Stimulated activated CD4-positive, alpha-beta T cell treated with anti-CD3 and anti-CD28 coated beads, TNF-alpha, amount 100 ng/mL, for 24 hours (primary cell): ENCODE data around the gene TRIM50.
"Not testable (repeated sequence)": the region's sequence is repeated elsewhere in the genome, so short reads cannot be mapped to it uniquely, and the experiment has no call there.

Source experiments
- DNase-seq, 3 experiments: peaks; one replicate each; pipeline ENCODE4 v3.0.0-alpha.2; 2020; ENCODE audit warnings: low read depth in 3 of 3

TRIM50 gene

GRCh38 chr7:73314271-73314670 is 13.6 kb downstream of the TRIM50 start:
- no peak for DNase-seq

DNA sequence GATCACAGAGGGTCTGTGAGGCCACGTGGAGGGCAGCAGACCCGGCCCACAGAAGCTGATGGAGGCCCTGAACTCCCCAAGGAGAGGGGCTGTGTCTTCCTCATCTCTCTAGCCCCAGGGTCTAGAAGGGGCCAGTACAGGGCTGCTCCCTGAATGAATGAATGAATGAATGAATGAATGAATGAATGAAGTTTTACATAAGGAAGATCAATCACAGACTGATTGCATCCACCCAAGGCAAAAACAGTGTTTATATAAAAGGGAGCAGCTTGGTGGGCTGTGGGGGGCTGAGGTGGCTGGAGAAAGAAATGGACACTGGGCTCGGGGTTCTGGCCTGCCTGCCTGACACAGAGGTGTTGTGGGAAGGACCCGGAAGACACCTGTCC is 14.4 kb downstream of the TRIM50 start:
- DNase-seq, result no peak

DNA sequence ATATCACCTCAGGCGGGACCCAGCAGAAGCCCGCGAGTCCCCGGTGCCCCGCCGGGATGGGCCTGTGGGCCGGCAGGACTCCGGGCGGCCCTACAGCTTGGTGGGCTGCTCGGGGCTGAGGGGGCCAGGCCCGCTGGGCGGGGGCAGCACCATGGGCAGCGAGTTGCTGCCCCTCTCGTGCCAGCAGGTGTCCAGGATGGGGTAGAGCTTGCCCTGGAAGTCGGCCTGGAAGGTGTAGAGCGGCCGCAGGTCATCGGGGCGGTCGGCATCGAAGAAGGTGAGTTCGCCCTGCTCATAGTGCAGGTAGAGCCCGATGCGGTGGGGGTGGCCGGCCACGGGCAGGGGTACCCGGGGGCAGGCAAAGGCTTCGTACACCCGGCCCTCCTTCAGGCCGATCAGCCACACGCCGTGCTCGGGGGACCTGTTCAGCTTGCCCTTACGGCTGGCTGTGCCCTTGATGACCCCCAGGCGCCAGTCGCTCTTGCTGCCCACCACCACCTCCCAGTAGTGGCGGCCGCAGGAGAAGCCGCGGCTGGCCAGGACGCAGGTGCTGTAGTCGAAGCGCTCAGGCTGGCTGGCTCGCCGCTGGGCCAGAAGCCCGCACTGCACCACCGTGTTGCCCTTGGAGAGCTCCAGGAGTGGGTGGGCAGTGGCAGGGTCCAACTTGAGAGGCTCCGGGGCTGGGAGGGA is 14.9 kb downstream of the TRIM50 start:
- DNase-seq, result no peak

DNA sequence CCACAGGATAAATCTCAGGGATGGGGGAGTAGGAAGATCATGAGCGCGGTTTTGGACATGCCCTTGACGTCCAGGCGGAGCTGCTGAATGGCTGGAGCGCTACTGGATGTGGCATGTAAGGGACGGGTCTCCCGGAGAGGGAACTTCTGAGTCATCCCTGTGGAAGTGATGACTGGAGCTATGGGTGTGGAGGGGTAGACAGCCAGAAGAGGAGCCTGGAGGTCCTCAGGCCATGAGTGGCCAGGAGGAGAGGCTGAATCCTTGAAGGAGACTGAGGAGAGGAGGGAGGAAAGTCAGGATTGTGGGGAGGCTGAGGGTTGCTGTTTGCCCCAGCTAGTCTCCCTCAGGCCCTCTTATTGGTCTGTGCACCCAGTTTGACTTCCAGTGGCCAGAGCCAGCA is 16.5 kb downstream of the TRIM50 start:
- not testable (repeated sequence) for DNase-seq

DNA sequence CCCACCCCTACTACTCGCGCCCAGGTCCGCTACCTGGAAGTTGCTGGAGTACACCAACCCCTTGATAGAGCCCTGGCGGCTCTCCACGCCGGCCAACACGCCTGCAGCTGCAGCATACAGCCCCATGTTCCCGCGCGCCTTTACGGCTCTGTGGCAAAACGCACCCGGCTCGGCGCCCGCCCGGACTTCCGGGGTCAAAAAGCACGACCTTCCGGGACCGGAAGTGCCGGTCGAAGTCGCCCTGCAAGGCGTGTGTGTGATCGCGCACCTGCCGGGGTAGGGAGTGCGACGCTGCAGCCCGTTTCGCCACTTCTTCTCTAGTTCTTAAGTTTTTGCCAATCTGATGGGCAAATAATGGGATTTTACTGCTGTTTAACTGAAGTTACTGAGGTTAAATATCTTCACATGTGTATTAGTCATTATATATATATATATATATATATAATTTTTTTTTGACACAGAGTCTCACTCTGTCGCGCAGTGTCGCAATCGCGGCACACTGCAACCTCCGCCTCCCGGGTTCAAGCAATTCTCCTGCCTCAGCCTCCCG is 19.1 kb downstream of the TRIM50 start, which contains the start of gene NSUN5:
NSUN5 (minus strand) TSS at position 162 of the 550 bp plus-strand sequence; CDS start at position 126, 36 bp downstream.
- peak; percentile 79 to 91 (median 83) for DNase-seq

- DNase-seq, result peak in 1 of 3 experiments; percentile 4
Observed at GRCh38 chr7:73308074-73308664, 19.7 kb downstream of the TRIM50 start.

GRCh38 chr7:73307436-73307835 is 20.4 kb downstream of the TRIM50 start:
- DNase-seq, result no peak

GRCh38 chr7:73304612-73305387 is 23.1 kb downstream of the TRIM50 start:
- DNase-seq, result not testable (repeated sequence)

DNA sequence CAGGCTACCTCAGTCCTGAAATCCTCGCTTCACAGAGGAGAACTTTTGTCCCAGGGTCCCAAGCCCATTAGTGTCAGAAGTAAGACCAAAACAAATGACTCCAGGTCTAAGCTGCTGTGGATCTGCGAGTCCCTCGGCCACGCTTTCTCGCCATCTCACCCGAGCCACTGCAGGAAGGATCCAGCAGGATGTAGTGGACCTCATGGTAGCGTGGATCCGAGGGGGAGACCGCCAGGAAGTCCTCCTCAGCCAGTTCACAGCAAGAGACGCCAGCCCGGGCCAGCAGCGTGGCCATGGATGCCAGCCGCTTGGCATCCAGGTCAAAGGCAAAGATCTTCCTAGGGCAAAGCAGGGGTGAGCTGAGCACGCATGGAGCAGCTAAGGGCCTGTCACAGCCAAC is 23.8 kb downstream of the TRIM50 start:
- no peak for DNase-seq

- no peak for DNase-seq
Observed at GRCh38 chr7:73303546-73303945, 24.3 kb downstream of the TRIM50 start.

GRCh38 chr7:73302846-73303245 is 25.0 kb downstream of the TRIM50 start:
- DNase-seq, result not testable (repeated sequence)

GRCh38 chr7:73301108-73301507 is 26.8 kb downstream of the TRIM50 start:
- not testable (repeated sequence) for DNase-seq

- not testable (repeated sequence) for DNase-seq
Observed at GRCh38 chr7:73299812-73300211, 28.1 kb downstream of the TRIM50 start.

GRCh38 chr7:73297706-73298105 is 30.2 kb downstream of the TRIM50 start:
- not testable (repeated sequence) for DNase-seq

GRCh38 chr7:73297235-73297634 is 30.6 kb downstream of the TRIM50 start:
- DNase-seq, result not testable (repeated sequence)

DNA sequence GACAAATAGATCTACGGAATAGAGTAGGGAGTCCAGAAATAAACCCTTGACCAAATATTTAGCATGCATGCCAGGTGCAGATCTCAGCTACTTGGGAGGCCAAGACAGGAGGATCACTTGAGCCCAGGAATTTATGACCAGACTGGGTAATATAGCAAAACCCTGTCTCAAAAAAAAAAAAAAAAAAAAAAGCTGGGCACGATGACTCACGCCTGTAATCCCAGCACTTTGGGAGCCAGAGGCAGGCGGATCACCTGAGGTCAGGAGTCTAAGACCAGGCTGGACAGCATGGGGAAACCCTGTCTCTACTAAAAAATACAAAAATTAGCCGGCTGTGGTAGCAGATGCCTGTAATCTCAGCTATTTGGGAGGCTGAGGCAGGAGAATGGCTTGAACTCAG is 50.7 kb downstream of the TRIM50 start:
- not testable (repeated sequence) for DNase-seq

GRCh38 chr7:73267813-73268212 is 60.1 kb downstream of the TRIM50 start:
- DNase-seq, result not testable (repeated sequence)

GRCh38 chr7:73266719-73267368 is 61.0 kb downstream of the TRIM50 start:
- not testable (repeated sequence) for DNase-seq
